ENCODE measurements around the gene SET.

SET gene

DNA sequence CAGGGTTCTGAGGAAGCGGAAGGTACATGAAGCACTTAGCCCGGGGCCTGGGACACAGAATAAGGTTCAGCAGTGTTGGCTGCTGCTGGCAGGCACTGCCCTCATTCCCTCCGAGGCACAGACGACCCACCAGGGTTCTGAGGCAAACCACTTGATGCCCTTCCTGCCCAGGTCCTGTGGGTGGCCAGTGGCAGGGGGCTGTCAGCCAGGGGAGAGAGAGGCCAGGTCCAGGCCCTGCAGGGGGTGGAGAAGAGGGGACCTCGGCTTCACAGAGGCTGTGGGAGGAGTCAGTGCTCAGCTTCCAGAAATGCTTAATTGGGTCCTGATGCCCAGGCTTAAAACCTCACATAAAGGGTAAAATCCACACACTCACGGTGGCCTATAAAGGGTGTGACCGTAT, 39.3 kb downstream of the SET start:
- H4K20me1 ChIP-seq (ENCODE audit: low read depth, low read length): no peaks in the 10 kb centered on the region
- no peak overlapping the region for H3K4me2 ChIP-seq (ENCODE audit: low read depth, low read length, poor library complexity, severe bottlenecking)
- TF ChIP-seq, protein P1, sequence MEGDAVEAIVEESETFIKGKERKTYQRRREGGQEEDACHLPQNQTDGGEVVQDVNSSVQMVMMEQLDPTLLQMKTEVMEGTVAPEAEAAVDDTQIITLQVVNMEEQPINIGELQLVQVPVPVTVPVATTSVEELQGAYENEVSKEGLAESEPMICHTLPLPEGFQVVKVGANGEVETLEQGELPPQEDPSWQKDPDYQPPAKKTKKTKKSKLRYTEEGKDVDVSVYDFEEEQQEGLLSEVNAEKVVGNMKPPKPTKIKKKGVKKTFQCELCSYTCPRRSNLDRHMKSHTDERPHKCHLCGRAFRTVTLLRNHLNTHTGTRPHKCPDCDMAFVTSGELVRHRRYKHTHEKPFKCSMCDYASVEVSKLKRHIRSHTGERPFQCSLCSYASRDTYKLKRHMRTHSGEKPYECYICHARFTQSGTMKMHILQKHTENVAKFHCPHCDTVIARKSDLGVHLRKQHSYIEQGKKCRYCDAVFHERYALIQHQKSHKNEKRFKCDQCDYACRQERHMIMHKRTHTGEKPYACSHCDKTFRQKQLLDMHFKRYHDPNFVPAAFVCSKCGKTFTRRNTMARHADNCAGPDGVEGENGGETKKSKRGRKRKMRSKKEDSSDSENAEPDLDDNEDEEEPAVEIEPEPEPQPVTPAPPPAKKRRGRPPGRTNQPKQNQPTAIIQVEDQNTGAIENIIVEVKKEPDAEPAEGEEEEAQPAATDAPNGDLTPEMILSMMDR (IDR thresholded peaks at IDR 0.05; ENCODE audit: insufficient read depth, low read length, poor library complexity, severe bottlenecking): no peak
- no peak for TF ChIP-seq EZH2phosphoT487 (conservative IDR thresholded peaks at IDR 0.05; ENCODE audit: low read length)
- no peak overlapping the region for H3K27ac ChIP-seq (ENCODE audit: low read depth, low read length)
- peaks cover 23% of the 10 kb centered on the region for H3K79me2 ChIP-seq (ENCODE audit: insufficient read depth, low read length)
- H3K9ac ChIP-seq (ENCODE audit: low read length): no peak overlapping the region
- no peak overlapping the region for H3K4me3 ChIP-seq (ENCODE audit: insufficient read depth, low read length, poor library complexity, severe bottlenecking)
- no peaks in the 10 kb centered on the region for H3F3A ChIP-seq (ENCODE audit: insufficient read depth)
- no peaks in the 10 kb centered on the region for H3K9me2 ChIP-seq (replicated peaks; ENCODE audit: insufficient read depth, low read length)
- H2AFZ ChIP-seq (ENCODE audit: low read depth, low read length, severe bottlenecking): no peak overlapping the region
- no peaks in the 10 kb centered on the region for H3K27me3 ChIP-seq (ENCODE audit: low read length)
- no peaks in the 10 kb centered on the region for H3K36me3 ChIP-seq (ENCODE audit: low read length)
- no peaks in the 10 kb centered on the region for H3K9me3 ChIP-seq (ENCODE audit: insufficient read depth, low read length)

DNA sequence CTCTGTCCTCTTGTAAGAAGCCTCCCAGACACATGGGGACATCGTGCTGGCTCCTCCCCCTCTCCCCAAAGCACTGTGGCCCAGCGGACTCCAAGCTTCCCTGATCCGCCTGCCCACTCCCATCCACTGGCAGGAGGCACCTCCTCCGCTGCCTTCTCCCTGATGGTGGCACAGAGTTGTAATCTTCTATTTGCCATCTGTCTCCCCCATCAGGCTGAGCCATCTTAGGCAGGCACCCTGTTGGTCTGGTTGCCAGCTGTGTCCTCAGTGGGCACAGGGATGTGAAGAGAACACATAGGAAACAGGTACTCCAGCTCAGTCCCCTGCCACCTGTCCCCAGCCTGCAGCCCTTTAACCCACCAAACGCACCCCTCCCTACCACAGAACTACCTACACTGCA, 40.3 kb downstream of the SET start:
- Histone ChIP-seq H3K27ac (ENCODE audit: low read depth, low read length) (no peak overlapping the region), H3F3A (ENCODE audit: insufficient read depth) (no peaks in the 10 kb centered on the region), H3K4me2 (ENCODE audit: low read depth, low read length, poor library complexity, severe bottlenecking) (no peak overlapping the region), H3K79me2 (ENCODE audit: insufficient read depth, low read length) (peaks cover 18% of the 10 kb centered on the region; the same call in 1 of the 2 replicates), H3K4me3 (ENCODE audit: insufficient read depth, low read length, poor library complexity, severe bottlenecking) (no peak overlapping the region), H3K36me3 (ENCODE audit: low read length) (no peaks in the 10 kb centered on the region), H3K27me3 (ENCODE audit: low read length) (no peaks in the 10 kb centered on the region), H3K9ac (ENCODE audit: low read length) (no peak overlapping the region), H4K20me1 (ENCODE audit: low read depth, low read length) (no peaks in the 10 kb centered on the region), H3K9me3 (ENCODE audit: insufficient read depth, low read length) (no peaks in the 10 kb centered on the region), H2AFZ (ENCODE audit: low read depth, low read length, severe bottlenecking) (no peak overlapping the region), H3K9me2 (replicated peaks; ENCODE audit: insufficient read depth, low read length) (no peaks in the 10 kb centered on the region)
- TF ChIP-seq EZH2phosphoT487 (conservative IDR thresholded peaks at IDR 0.05; ENCODE audit: low read length): no peak
- TF ChIP-seq, protein P1 (IDR thresholded peaks at IDR 0.05; ENCODE audit: insufficient read depth, low read length, poor library complexity, severe bottlenecking): no peak

DNA sequence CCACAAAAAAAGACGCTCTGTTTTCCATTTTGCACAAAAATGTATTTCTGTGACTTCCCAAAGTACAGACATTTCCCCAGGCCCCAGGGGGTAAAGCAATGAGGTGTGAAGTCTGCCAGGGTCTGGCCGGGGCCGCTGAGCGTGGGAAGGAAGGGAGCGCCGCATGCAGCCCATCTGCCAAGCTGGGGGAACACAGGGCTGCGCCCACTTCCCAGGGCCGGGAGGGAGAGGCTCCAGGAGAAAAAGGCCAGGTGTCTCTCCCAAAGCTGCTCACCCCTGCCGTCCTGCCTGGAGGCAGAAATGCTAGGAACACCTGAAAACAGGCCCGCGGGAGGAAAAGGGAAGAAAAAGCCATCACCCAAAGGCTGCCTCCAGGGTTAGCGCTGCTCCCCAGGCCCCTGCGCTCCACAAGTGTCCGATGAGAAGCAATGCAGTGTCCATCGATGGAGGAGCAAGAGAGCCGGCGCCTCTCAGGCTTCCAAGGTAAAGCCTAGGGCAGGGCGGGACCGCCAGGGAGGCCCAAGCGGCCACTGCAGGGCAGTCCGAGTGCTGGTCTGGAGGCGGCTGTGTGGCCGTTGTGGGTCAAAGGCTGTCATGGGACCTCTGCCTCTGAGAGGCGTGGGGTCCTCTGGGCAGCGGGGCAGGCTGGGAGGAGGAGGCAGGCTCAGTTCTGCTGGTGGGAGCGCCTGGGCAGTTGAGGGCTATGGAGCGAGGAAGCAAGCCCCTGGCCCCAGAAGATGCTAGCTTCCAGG, 40.9 kb downstream of the SET start:
- Histone ChIP-seq H3F3A (ENCODE audit: insufficient read depth) (no peaks in the 10 kb centered on the region), H2AFZ (ENCODE audit: low read depth, low read length, severe bottlenecking) (no peak overlapping the region), H3K4me2 (ENCODE audit: low read depth, low read length, poor library complexity, severe bottlenecking) (no peak overlapping the region), H3K36me3 (ENCODE audit: low read length) (no peaks in the 10 kb centered on the region), H4K20me1 (ENCODE audit: low read depth, low read length) (no peaks in the 10 kb centered on the region), H3K27me3 (ENCODE audit: low read length) (no peaks in the 10 kb centered on the region), H3K9ac (ENCODE audit: low read length) (no peak overlapping the region), H3K79me2 (ENCODE audit: insufficient read depth, low read length) (peaks cover 12% of the 10 kb centered on the region; the same call in 1 of the 2 replicates), H3K9me3 (ENCODE audit: insufficient read depth, low read length) (no peaks in the 10 kb centered on the region), H3K9me2 (replicated peaks; ENCODE audit: insufficient read depth, low read length) (no peaks in the 10 kb centered on the region), H3K27ac (ENCODE audit: low read depth, low read length) (no peak overlapping the region), H3K4me3 (ENCODE audit: insufficient read depth, low read length, poor library complexity, severe bottlenecking) (no peak overlapping the region)
- TF ChIP-seq EZH2phosphoT487 (conservative IDR thresholded peaks at IDR 0.05; ENCODE audit: low read length): no peak
- TF ChIP-seq, protein P1 (IDR thresholded peaks at IDR 0.05; ENCODE audit: insufficient read depth, low read length, poor library complexity, severe bottlenecking): no peak

Measured in SU-DHL-6 (cell line).